ENCODE measurements around the gene KCTD18.

The KCTD18 gene

GRCh38 chr2:200453142-200453852, 56.6 kb downstream of the KCTD18 start:
- H3K27ac ChIP-seq (ENCODE audit: low read length): no peak overlapping the region
- no peaks in the 10 kb centered on the region for H3K9me3 ChIP-seq (ENCODE audit: control insufficient read depth, low read depth, low read length)
- peaks cover 8% of the 10 kb centered on the region for H3K4me1 ChIP-seq (ENCODE audit: control insufficient read depth, low read depth, low read length)
- H3K9ac ChIP-seq (ENCODE audit: low read length): no peak overlapping the region
- H3K4me3 ChIP-seq (ENCODE audit: low read length): no peak overlapping the region
- H3K36me3 ChIP-seq (ENCODE audit: control insufficient read depth, low read depth, low read length): no peaks in the 10 kb centered on the region
- H3K27me3 ChIP-seq (ENCODE audit: control insufficient read depth, insufficient read depth, low read length): no peaks in the 10 kb centered on the region

DNA sequence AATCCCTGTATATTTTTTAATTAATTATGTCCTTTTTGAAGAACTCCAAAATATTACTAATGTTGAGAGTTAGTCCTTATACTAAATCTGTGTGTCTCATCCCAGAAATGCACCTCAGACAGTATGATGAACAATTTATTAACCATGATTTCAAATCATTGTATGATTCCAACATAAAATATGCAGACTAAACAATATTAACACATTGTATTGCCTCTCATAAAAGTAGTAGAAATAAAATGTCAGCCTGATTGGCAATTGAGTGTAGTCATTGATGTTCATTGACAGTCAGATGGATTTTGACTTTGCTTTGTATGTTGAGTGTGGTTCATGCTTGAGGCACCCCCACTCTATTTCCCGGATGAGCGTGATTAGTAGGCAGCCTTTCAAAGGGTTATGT, 57.5 kb downstream of the KCTD18 start:
- H3K4me1 ChIP-seq (ENCODE audit: control insufficient read depth, low read depth, low read length): peaks cover 8% of the 10 kb centered on the region
- no peak overlapping the region for H3K9ac ChIP-seq (ENCODE audit: low read length)
- no peaks in the 10 kb centered on the region for H3K36me3 ChIP-seq (ENCODE audit: control insufficient read depth, low read depth, low read length)
- H3K9me3 ChIP-seq (ENCODE audit: control insufficient read depth, low read depth, low read length): no peaks in the 10 kb centered on the region
- no peaks in the 10 kb centered on the region for H3K27me3 ChIP-seq (ENCODE audit: control insufficient read depth, insufficient read depth, low read length)
- H3K27ac ChIP-seq (ENCODE audit: low read length): no peak overlapping the region
- H3K4me3 ChIP-seq (ENCODE audit: low read length): no peak overlapping the region

DNA sequence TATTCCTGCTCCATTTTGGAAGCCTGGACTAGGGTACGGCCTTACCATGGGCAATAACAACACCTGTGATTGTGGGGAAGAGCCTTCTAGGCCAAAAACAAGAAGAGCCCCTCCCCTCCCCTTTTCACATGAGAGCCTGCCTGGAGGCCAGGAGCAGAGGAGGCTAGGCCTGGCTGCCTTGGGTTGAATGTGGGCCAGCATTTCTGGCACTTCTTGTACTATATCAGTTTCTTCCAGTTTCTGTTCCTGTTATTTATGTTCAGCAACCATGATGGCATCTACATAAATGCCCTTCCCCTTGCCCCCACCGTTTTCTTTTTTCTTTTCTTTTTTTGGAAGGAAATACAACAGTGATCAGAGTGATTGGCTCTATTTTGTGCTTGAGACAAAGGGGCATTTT, 58.4 kb downstream of the KCTD18 start:
- no peaks in the 10 kb centered on the region for H3K27me3 ChIP-seq (ENCODE audit: control insufficient read depth, insufficient read depth, low read length)
- H3K9me3 ChIP-seq (ENCODE audit: control insufficient read depth, low read depth, low read length): no peaks in the 10 kb centered on the region
- no peak overlapping the region for H3K4me3 ChIP-seq (ENCODE audit: low read length)
- H3K36me3 ChIP-seq (ENCODE audit: control insufficient read depth, low read depth, low read length): peaks cover 3% of the 10 kb centered on the region
- H3K27ac ChIP-seq (ENCODE audit: low read length): no peak overlapping the region
- H3K9ac ChIP-seq (ENCODE audit: low read length): no peak overlapping the region
- H3K4me1 ChIP-seq (ENCODE audit: control insufficient read depth, low read depth, low read length): peaks cover 8% of the 10 kb centered on the region

DNA sequence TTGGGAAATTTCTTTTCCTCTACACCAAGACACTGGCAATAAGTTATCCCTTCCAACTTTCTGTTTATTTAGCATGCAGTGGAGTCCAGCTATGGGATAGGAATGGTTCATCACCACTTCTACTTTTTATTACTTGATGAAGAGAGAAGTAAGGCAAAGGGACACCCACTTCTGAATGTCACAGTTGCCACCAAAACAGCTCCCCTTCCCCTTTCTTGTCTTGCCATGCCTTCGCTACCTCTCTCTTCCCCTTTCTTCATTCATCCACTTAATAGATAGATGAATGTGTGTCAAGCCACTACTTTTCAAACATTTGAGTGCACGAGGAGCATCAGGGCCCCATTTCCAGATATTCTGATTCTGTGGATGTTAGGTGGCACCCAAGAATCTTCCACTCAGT, 59.6 kb downstream of the KCTD18 start:
- Histone ChIP-seq H3K27ac (ENCODE audit: low read length) (no peak overlapping the region), H3K36me3 (ENCODE audit: control insufficient read depth, low read depth, low read length) (peaks cover 3% of the 10 kb centered on the region), H3K9me3 (ENCODE audit: control insufficient read depth, low read depth, low read length) (no peaks in the 10 kb centered on the region), H3K9ac (ENCODE audit: low read length) (no peak overlapping the region), H3K4me3 (ENCODE audit: low read length) (no peak overlapping the region), H3K27me3 (ENCODE audit: control insufficient read depth, insufficient read depth, low read length) (no peaks in the 10 kb centered on the region), H3K4me1 (ENCODE audit: control insufficient read depth, low read depth, low read length) (peaks cover 8% of the 10 kb centered on the region)

DNA sequence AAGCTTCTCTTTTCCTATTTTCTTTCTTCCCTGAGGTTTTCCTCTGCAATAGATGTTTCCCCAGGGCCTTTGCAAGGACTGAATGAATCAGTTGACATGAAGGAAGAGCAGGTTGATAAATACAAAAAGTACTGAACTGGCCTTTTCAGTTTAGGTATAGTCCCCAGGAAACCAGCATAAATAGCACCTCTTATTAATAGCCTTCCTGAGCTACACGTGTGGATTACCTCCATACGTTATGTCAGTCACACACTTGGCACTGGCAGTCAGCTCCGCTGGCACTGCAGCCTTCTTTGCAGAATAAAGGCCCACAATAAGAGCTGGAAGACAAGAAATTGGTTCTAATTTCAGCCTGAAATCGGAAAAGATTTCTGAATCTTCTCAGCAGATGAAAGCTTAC, 60.7 kb downstream of the KCTD18 start:
- Histone ChIP-seq H3K4me1 (ENCODE audit: control insufficient read depth, low read depth, low read length) (peaks cover 8% of the 10 kb centered on the region), H3K9ac (ENCODE audit: low read length) (no peak overlapping the region), H3K27me3 (ENCODE audit: control insufficient read depth, insufficient read depth, low read length) (no peaks in the 10 kb centered on the region), H3K9me3 (ENCODE audit: control insufficient read depth, low read depth, low read length) (no peaks in the 10 kb centered on the region), H3K27ac (ENCODE audit: low read length) (no peak overlapping the region), H3K36me3 (ENCODE audit: control insufficient read depth, low read depth, low read length) (peaks cover 3% of the 10 kb centered on the region), H3K4me3 (ENCODE audit: low read length) (no peak overlapping the region)

GRCh38 chr2:200448455-200448854, 61.4 kb downstream of the KCTD18 start:
- peaks cover 3% of the 10 kb centered on the region for H3K36me3 ChIP-seq (ENCODE audit: control insufficient read depth, low read depth, low read length)
- no peaks in the 10 kb centered on the region for H3K9me3 ChIP-seq (ENCODE audit: control insufficient read depth, low read depth, low read length)
- no peaks in the 10 kb centered on the region for H3K27me3 ChIP-seq (ENCODE audit: control insufficient read depth, insufficient read depth, low read length)
- no peak overlapping the region for H3K4me3 ChIP-seq (ENCODE audit: low read length)
- no peak overlapping the region for H3K9ac ChIP-seq (ENCODE audit: low read length)
- no peak overlapping the region for H3K27ac ChIP-seq (ENCODE audit: low read length)
- peaks cover 2% of the 10 kb centered on the region for H3K4me1 ChIP-seq (ENCODE audit: control insufficient read depth, low read depth, low read length)

DNA sequence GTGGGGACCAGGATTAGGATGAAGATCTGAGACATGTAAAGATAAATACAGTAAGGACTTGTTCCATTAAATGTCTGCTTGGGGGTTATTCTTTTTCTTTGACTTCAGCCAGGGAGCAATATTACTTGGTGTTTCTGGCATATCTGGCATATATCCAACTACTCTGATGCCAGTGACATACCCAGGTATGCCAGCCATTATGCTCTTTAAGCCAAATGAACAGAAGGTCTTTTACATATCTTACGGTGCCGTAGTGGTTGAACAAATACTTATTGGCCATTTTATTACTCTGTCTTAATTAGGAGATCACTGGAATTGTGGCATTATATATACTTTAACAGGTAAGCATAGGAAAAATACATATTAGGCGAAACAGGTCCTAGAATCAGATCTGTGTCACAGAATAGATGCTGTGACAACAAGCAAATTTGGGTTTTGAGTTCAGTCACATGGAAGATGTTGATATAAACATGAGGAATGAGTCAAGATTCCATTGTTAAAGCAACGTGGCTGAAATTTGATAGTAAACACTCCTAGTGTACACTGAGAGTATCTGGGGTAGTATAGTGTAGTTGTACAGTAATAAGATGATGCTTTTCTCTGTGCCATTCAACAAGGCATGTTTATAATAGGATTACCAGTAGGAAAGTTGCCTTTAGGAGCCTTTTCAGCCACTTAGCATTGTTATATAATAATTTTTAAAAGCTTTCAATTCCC, 62.6 kb downstream of the KCTD18 start:
- Histone ChIP-seq H3K9me3 (ENCODE audit: control insufficient read depth, low read depth, low read length) (no peaks in the 10 kb centered on the region), H3K36me3 (ENCODE audit: control insufficient read depth, low read depth, low read length) (peaks cover 5% of the 10 kb centered on the region), H3K27ac (ENCODE audit: low read length) (no peak overlapping the region), H3K27me3 (ENCODE audit: control insufficient read depth, insufficient read depth, low read length) (no peaks in the 10 kb centered on the region), H3K9ac (ENCODE audit: low read length) (no peak overlapping the region), H3K4me1 (ENCODE audit: control insufficient read depth, low read depth, low read length) (no peaks in the 10 kb centered on the region), H3K4me3 (ENCODE audit: low read length) (no peak overlapping the region)

DNA sequence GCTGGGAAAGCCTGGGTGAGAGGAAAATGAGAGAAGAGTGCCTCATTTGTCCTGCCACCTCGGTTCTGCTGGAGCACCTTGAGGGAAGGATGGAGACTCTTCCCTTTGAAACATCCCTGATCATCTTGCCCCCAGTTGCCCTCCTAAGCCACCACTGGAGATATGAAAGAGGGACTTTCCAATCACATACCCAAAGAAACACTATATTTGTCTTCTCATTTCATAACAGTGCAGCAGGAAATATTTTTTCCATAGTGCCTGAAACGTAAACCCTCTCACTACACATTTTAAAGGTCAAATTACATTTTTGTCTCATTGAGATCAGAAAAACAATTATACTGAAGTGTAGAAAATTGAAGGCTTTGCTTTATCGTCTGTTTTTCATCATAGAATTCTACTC, 63.3 kb downstream of the KCTD18 start:
- Histone ChIP-seq H3K4me3 (ENCODE audit: low read length) (no peak overlapping the region), H3K27me3 (ENCODE audit: control insufficient read depth, insufficient read depth, low read length) (no peaks in the 10 kb centered on the region), H3K9ac (ENCODE audit: low read length) (no peak overlapping the region), H3K9me3 (ENCODE audit: control insufficient read depth, low read depth, low read length) (no peaks in the 10 kb centered on the region), H3K27ac (ENCODE audit: low read length) (no peak overlapping the region), H3K36me3 (ENCODE audit: control insufficient read depth, low read depth, low read length) (peaks cover 5% of the 10 kb centered on the region), H3K4me1 (ENCODE audit: control insufficient read depth, low read depth, low read length) (no peaks in the 10 kb centered on the region)

DNA sequence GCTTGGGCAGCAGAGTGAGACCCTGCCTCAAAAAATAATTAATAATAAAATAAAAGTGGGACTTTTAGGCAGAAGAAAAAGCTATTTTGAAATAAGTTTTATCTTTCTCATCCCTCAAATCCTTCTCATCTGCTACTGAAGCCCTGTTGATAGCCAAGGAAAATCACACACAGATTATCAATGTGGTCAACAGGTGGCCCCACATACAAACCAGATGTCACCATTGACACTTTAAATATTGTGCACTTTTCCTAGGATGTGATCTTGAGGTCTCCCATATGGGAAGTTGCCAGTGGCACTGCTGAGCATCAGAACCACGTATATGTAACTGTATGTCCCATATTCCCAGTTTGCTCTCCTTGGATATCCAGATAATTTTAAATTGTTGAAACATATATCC, 64.6 kb downstream of the KCTD18 start:
- Histone ChIP-seq H3K27me3 (ENCODE audit: control insufficient read depth, insufficient read depth, low read length) (no peaks in the 10 kb centered on the region), H3K4me1 (ENCODE audit: control insufficient read depth, low read depth, low read length) (no peaks in the 10 kb centered on the region), H3K4me3 (ENCODE audit: low read length) (no peak overlapping the region), H3K9ac (ENCODE audit: low read length) (no peak overlapping the region), H3K27ac (ENCODE audit: low read length) (no peak overlapping the region), H3K36me3 (ENCODE audit: control insufficient read depth, low read depth, low read length) (peaks cover 12% of the 10 kb centered on the region), H3K9me3 (ENCODE audit: control insufficient read depth, low read depth, low read length) (no peaks in the 10 kb centered on the region)

DNA sequence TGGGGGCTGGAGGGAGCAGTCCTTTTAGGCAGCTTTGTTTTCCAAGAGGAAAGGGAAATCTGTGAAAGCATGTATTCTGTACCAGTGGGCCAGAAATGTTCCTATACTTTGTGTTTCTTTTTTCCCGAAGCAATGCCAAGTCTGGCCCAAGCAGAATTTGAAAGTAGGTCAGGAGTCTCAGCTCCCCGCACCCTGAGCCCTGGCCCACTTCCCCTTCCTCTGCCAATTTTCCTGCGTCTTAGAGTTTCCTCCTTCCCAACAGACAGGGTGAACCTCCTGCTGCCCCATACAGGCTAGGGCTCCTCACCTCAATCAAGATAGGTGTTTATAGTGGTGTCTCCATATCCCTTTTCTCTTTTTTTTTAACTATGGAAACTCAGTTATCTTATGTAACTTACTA, 65.3 kb downstream of the KCTD18 start:
- Histone ChIP-seq H3K27me3 (ENCODE audit: control insufficient read depth, insufficient read depth, low read length) (no peaks in the 10 kb centered on the region), H3K36me3 (ENCODE audit: control insufficient read depth, low read depth, low read length) (peaks cover 12% of the 10 kb centered on the region), H3K9ac (ENCODE audit: low read length) (no peak overlapping the region), H3K9me3 (ENCODE audit: control insufficient read depth, low read depth, low read length) (no peaks in the 10 kb centered on the region), H3K4me1 (ENCODE audit: control insufficient read depth, low read depth, low read length) (no peaks in the 10 kb centered on the region), H3K27ac (ENCODE audit: low read length) (no peak overlapping the region), H3K4me3 (ENCODE audit: low read length) (no peak overlapping the region)

DNA sequence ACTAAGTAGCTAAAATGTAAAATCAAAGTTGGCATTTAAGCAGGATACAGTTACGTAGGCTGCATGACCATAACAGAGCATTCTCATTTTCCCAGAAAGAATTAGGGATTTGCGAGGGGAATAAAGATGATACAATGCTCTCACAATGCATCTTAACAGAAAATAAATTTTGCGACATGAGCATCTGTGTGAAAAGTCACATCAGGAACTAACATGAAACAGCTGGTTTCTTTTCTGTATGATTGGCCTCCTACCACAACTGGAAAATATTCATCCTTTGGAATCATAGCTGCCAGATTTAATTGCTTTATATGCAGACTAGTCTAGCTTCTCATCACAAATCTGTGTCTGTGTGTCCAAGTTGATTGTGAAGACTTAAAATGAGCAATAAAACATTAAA, 66.0 kb downstream of the KCTD18 start:
- no peaks in the 10 kb centered on the region for H3K27me3 ChIP-seq (ENCODE audit: control insufficient read depth, insufficient read depth, low read length)
- no peak overlapping the region for H3K9ac ChIP-seq (ENCODE audit: low read length)
- peaks cover 16% of the 10 kb centered on the region for H3K36me3 ChIP-seq (ENCODE audit: control insufficient read depth, low read depth, low read length)
- H3K27ac ChIP-seq (ENCODE audit: low read length): no peak overlapping the region
- no peaks in the 10 kb centered on the region for H3K9me3 ChIP-seq (ENCODE audit: control insufficient read depth, low read depth, low read length)
- no peak overlapping the region for H3K4me3 ChIP-seq (ENCODE audit: low read length)
- H3K4me1 ChIP-seq (ENCODE audit: control insufficient read depth, low read depth, low read length): no peaks in the 10 kb centered on the region

DNA sequence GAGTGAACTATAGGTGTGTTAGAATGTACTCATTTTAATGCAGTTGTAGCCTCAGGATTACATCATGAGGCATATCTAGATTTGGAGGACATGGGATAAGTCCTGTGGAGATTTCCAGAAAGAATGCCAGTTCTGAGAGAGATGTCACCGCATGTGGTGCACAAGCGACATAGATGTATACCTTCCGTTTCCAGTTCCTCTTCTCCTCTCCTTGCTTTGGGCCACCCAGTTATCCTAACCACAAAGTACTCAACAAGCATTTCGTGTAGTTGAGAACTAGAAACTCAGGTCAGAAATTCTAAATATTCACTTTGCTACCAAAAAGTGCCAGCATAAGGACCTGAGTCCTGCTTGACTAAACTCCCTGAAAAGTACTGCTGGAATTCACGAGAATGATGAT, 66.5 kb downstream of the KCTD18 start:
- H3K9ac ChIP-seq (ENCODE audit: low read length): no peak overlapping the region
- no peaks in the 10 kb centered on the region for H3K27me3 ChIP-seq (ENCODE audit: control insufficient read depth, insufficient read depth, low read length)
- no peak overlapping the region for H3K4me3 ChIP-seq (ENCODE audit: low read length)
- peaks cover 21% of the 10 kb centered on the region for H3K36me3 ChIP-seq (ENCODE audit: control insufficient read depth, low read depth, low read length)
- H3K27ac ChIP-seq (ENCODE audit: low read length): no peak overlapping the region
- H3K4me1 ChIP-seq (ENCODE audit: control insufficient read depth, low read depth, low read length): no peaks in the 10 kb centered on the region
- H3K9me3 ChIP-seq (ENCODE audit: control insufficient read depth, low read depth, low read length): no peaks in the 10 kb centered on the region

Data from iPS-18a (cell line).